Upper lobe of left lung (tissue), 4 donors: ENCODE data around the gene RRN3.
"Not testable (repeated sequence)": the region's sequence is repeated elsewhere in the genome, so short reads cannot be mapped to it uniquely, and the experiment has no call there.

Experiments
- CTCF ChIP-seq, 6 experiments: fragments of 450-650 bp in 4 of 6; fragments of 200-600 bp in 2 of 6; sonication (generic) in 2 of 6; IDR thresholded peaks; one replicate each; pipeline ENCODE4 v1.5.1; 2016 to 2019; ENCODE audit warnings: antibody characterized with exemption in 6 of 6
- EP300 ChIP-seq, 4 donors: sonication (generic); formaldehyde crosslinking; IDR thresholded peaks; one replicate each; pipeline ENCODE4 v1.5.1; 2017; ENCODE audit warnings: antibody characterized with exemption in 4 of 4, control low read depth in 2 of 4
- POLR2AphosphoS5 ChIP-seq, 2 donors: sonication (generic); formaldehyde crosslinking; IDR thresholded peaks; one replicate each; pipeline ENCODE4 v1.5.1; 2017; ENCODE audit warnings: antibody characterized with exemption in 2 of 2

- not testable (repeated sequence) for TF ChIP-seq CTCF, POLR2AphosphoS5, EP300 (IDR thresholded peaks at IDR 0.05)
Measured at GRCh38 chr16:15142891-15143600, 49.0 kb upstream of the RRN3 start.
